Measurements from ENCODE around the gene STON1.
A peak's percentile ranks its signal among the peaks of the same experiment; 100 is the strongest.

The STON1 gene

DNA sequence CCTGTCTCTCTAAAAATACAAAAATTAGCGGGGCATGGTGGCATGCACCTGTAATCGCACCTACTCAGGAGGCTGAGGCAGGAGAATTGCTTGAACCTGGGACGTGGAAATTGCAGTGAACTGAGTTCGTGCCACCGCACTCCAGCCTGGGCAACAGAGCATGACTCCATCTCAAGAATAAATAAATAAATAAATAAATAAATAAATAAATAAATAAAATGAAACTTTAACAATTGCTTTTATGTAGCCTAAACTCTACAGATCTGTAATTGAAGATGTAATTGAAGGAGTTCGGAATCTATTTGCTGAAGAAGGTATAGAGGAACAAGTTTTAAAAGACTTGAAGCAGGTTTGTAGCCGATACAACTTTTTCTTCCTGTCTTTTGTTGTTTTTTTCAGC is 90.7 kb downstream of the STON1 start:
- CTCF ChIA-PET, result no interaction called here
- H3K36me3 ChIP-seq (ENCODE audit: control insufficient read depth in 2 of 2, insufficient read depth in 1 of 2, low read length in 2 of 2), result no peaks in the 10 kb centered on the region
- no peak overlapping the region for H3K27ac ChIP-seq (ENCODE audit: extremely low read depth, low read depth, low read length)
- POLR2A ChIA-PET, result no interaction called here
- no peaks in the 10 kb centered on the region for H3K4me1 ChIP-seq (ENCODE audit: control insufficient read depth, insufficient read depth, low read length)
- H3K4me3 ChIP-seq (ENCODE audit: low read depth, low read length), result no peak overlapping the region
- H3K9me3 ChIP-seq (ENCODE audit: control insufficient read depth, insufficient read depth, low read depth, low read length), result no peaks in the 10 kb centered on the region
- TF ChIP-seq ZNF266 (tag by site-specific recombination; IDR thresholded peaks at IDR 0.05; ENCODE audit: low read depth) (peak; percentile 69; the same call in 1 of the 2 replicates), ZNF510 (tag by site-specific recombination; IDR thresholded peaks at IDR 0.05; ENCODE audit: insufficient replicate concordance) (peak; percentile 27), ZNF623 (tag by site-specific recombination; IDR thresholded peaks at IDR 0.05) (peak; percentile 44; the same call in 1 of the 2 replicates), SCRT1 (tag by site-specific recombination; IDR thresholded peaks at IDR 0.05; ENCODE audit: borderline replicate concordance) (no peak), REST (tag by site-specific recombination; IDR thresholded peaks at IDR 0.05) (peak; percentile 58), ZNF555 (tag by site-specific recombination; conservative IDR thresholded peaks at IDR 0.05) (peak; percentile 67), AEBP2 (tag by site-specific recombination; IDR thresholded peaks at IDR 0.05; ENCODE audit: borderline replicate concordance) (0 out of 2 replicates have a peak, but pooled peaks have one; percentile 24), ZBTB8A (tag by site-specific recombination; IDR thresholded peaks at IDR 0.05) (peak; percentile 64), ZXDB (tag by site-specific recombination; IDR thresholded peaks at IDR 0.05) (no peak), ZNF394 (tag by site-specific recombination; IDR thresholded peaks at IDR 0.05; ENCODE audit: borderline replicate concordance) (peak; percentile 83; the same call in 1 of the 2 replicates), ZNF791 (tag by site-specific recombination; IDR thresholded peaks at IDR 0.05) (0 out of 2 replicates have a peak, but pooled peaks have one; percentile 53), KLF10 (tag by site-specific recombination; IDR thresholded peaks at IDR 0.05) (no peak), ZNF518A (tag by site-specific recombination; conservative IDR thresholded peaks at IDR 0.05; ENCODE audit: low read depth) (peak; percentile 75), ZNF426 (tag by site-specific recombination; IDR thresholded peaks at IDR 0.05) (peak; percentile 67), ZNF544 (tag by site-specific recombination; IDR thresholded peaks at IDR 0.05) (no peak), ZNF843 (tag by site-specific recombination; IDR thresholded peaks at IDR 0.05) (no peak), ZNF654 (tag by site-specific recombination; IDR thresholded peaks at IDR 0.05; ENCODE audit: low read depth) (peak; percentile 11; the same call in 1 of the 2 replicates), ZNF140 (tag by site-specific recombination; IDR thresholded peaks at IDR 0.05) (peak; percentile 78), REPIN1 (tag by site-specific recombination; IDR thresholded peaks at IDR 0.05; ENCODE audit: low read depth) (no peak), ZNF121 (tag by site-specific recombination; IDR thresholded peaks at IDR 0.05) (no peak), YY1 (tag by site-specific recombination; IDR thresholded peaks at IDR 0.05) (no peak), ZNF514 (tag by site-specific recombination; IDR thresholded peaks at IDR 0.05) (no peak), ZNF433 (tag by site-specific recombination; IDR thresholded peaks at IDR 0.05; ENCODE audit: low read depth) (0 out of 2 replicates have a peak, but pooled peaks have one; percentile 40), KLF8 (tag by site-specific recombination; IDR thresholded peaks at IDR 0.05) (no peak), ZNF155 (tag by site-specific recombination; IDR thresholded peaks at IDR 0.05) (no peak)
- TF ChIP-seq, protein P1, sequence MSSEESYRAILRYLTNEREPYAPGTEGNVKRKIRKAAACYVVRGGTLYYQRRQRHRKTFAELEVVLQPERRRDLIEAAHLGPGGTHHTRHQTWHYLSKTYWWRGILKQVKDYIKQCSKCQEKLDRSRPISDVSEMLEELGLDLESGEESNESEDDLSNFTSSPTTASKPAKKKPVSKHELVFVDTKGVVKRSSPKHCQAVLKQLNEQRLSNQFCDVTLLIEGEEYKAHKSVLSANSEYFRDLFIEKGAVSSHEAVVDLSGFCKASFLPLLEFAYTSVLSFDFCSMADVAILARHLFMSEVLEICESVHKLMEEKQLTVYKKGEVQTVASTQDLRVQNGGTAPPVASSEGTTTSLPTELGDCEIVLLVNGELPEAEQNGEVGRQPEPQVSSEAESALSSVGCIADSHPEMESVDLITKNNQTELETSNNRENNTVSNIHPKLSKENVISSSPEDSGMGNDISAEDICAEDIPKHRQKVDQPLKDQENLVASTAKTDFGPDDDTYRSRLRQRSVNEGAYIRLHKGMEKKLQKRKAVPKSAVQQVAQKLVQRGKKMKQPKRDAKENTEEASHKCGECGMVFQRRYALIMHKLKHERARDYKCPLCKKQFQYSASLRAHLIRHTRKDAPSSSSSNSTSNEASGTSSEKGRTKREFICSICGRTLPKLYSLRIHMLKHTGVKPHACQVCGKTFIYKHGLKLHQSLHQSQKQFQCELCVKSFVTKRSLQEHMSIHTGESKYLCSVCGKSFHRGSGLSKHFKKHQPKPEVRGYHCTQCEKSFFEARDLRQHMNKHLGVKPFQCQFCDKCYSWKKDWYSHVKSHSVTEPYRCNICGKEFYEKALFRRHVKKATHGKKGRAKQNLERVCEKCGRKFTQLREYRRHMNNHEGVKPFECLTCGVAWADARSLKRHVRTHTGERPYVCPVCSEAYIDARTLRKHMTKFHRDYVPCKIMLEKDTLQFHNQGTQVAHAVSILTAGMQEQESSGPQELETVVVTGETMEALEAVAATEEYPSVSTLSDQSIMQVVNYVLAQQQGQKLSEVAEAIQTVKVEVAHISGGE (tag by site-specific recombination; conservative IDR thresholded peaks at IDR 0.05; ENCODE audit: low read depth), result peak; percentile 63

All from HEK293 (cell line).